KOPT-K1 (cell line): ENCODE results near the gene SQSTM1.

Experiments
- H3K27ac ChIP-seq: fragments of 200-600 bp; sonication (generic); 2 replicates; pipeline ENCODE4 v1.5.1; 2016; ENCODE audit warnings: antibody characterized with exemption, mild to moderate bottlenecking, low read depth, low read length; ENCODE audit not compliant: poor library complexity, severe bottlenecking
- H3K36me3 ChIP-seq: fragments of 200-600 bp; sonication (generic); 2 replicates; pipeline ENCODE4 v1.5.1; 2017; ENCODE audit warnings: antibody characterized with exemption, mild to moderate bottlenecking, low read length, moderate library complexity; ENCODE audit not compliant: insufficient read depth
- H3K9me3 ChIP-seq: fragments of 200-600 bp; sonication (generic); 2 replicates; pipeline ENCODE4 v1.5.1; 2017; ENCODE audit warnings: antibody characterized with exemption, low read length, mild to moderate bottlenecking; ENCODE audit not compliant: insufficient read depth, poor library complexity, severe bottlenecking

SQSTM1 gene

DNA sequence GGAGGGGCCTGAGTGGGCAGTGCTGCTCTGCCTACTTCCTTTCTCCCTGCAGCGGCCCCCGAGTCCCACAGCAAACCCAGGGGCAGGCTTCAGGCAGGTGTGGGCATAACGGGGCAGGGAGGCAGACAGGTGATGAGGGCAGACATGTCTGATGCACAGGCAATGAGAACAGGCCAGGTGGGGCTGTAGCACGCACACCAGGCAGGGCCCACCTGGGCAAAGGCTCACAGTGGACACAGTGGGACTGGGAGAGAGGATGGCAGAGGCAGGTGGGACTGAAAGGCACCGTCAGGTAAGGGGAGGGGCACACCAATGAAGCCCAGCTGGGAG, 21.1 kb upstream of the SQSTM1 start:
- H3K36me3 ChIP-seq = peaks cover 32% of the 10 kb centered on the region; the same call in 1 of the 2 replicates
- H3K9me3 ChIP-seq = no peaks in the 10 kb centered on the region
- H3K27ac ChIP-seq = no peak overlapping the region

DNA sequence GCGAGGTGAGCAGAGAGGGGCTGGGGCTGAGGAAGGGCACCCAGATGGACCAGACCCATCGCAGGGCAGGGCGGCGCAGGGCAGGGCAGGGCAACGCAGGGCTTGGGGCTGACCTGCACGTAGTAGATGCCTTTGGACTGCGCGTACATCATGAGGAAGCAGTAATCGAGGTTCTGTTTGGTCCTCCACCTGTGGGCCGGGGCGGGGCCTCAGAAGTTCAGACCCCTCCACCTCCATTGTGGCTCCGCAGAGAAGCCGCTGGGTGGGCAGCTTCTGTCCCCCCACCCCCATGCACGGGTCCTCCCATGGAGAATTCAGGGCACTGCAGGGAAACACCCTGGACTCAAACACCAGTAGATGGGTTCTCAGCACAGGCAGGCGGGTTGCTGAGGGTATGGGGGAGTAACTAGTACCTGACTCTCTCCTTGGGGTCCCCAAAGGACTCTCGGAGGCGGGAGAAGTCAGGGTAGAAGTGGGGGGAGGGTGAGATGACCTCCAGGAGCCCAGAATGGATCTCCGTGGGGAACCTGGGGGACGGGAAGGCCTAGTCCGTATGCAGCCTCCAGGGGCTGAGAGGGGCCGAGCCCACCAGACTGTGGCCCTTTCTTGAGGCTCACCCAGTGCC, 20.5 kb upstream of the SQSTM1 start:
- Histone ChIP-seq H3K27ac (no peak overlapping the region), H3K9me3 (no peaks in the 10 kb centered on the region), H3K36me3 (peaks cover 32% of the 10 kb centered on the region; the same call in 1 of the 2 replicates)

DNA sequence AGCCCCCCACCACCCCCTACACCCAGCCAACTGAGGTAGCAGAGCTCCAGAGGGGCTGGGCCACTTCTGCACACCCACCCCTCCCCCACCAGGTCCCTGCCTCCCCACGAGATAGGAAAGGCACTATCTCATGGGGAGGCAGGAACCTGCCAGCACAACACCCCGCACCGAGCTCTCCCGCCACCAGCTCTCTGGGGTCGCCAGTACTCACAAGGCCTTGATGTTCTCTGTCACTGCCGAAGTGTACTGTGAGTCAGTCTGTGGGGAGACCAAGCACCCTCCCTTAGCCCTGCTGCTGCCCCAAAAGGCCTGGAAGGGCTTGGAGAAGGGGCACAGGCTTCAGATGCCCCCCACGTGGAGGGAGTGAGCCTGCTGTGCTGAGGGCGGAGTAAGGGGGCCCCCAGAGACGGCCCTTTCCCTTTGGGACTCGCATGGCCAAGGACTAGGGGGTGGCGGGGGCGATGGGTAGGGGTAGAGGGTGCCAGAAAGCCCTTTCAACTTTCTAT, 20.0 kb upstream of the SQSTM1 start:
- peaks cover 32% of the 10 kb centered on the region; the same call in 1 of the 2 replicates for H3K36me3 ChIP-seq
- no peaks in the 10 kb centered on the region for H3K9me3 ChIP-seq
- H3K27ac ChIP-seq = no peak overlapping the region

DNA sequence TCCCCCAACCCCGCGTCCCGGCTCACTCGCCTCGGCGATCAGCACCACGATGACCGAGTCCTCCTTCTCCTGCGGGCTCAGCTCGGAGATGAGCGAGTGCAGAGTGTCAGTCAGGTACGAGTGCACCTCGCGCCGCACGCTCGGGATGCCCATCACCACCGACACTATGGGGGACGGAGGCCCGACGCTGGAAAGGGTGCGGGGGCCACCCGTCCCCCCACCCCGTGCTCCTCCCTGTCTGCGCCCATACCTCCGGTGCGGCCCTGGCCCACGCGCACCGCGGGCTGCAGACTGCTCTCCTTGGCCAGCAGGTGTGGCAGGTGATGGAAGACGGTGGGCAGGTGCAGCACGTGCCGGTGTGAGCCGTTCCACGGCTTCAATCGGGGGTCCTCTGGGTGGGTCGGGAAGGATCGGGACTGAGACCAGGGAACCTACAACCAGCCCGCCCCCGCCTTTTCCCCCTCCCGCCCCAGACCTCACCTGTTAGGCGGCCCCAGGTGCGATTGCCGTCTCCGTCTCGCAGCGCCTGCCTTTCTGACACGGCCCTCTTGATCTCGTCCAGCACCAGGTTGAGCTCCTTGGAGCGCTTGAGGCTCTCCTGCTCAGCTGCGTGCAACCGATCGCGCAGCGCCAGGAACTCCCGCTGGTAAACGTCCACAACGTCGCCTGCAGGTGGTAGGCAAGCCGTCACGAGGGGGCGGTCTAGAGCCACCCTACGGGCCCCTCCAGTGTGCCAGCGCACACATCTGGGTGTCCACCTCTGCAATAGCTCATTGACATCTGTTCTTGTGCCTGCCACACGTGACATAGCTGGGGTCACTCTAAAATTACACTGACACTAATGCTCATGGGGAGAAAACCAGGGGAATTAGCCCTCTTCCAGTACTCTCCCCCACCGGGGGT, 19.1 kb upstream of the SQSTM1 start:
- Histone ChIP-seq H3K9me3 (no peaks in the 10 kb centered on the region), H3K27ac (no peak overlapping the region), H3K36me3 (peaks cover 32% of the 10 kb centered on the region; the same call in 1 of the 2 replicates)

DNA sequence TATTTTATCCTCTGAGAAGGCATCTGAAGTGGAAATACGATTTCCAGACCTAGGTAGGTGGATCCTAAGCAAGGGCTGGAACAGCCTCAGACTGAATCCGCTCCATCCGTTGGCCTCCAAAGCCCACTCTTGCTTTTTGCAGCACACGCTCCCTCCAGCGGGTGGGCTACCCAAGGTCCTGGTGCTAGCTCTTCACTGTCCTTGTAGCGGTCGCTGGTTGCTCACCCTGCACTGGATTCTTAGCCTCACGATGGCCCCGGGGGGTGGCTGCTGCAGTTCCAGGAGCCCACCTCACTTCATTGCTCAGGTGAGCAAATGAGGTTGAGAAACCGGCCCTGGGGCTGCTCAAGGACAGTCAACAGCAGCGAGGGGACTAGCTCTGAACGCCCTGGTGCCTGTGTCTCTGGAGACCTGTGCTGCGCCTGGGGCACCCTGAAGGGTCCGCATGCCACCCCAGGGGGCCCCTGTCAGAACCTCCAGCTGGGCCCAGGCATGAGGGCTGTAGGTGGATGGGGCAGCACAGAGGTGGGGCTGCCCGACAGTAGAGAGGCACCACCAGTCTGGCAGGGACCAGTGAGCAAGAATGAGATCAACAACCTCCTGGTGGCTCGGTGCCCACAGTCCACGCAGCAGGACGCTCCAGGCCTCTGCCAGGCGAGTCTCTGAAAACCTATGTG, 18.4 kb upstream of the SQSTM1 start:
- peaks cover 27% of the 10 kb centered on the region; the same call in 1 of the 2 replicates for H3K36me3 ChIP-seq
- no peaks in the 10 kb centered on the region for H3K9me3 ChIP-seq
- no peak overlapping the region for H3K27ac ChIP-seq

DNA sequence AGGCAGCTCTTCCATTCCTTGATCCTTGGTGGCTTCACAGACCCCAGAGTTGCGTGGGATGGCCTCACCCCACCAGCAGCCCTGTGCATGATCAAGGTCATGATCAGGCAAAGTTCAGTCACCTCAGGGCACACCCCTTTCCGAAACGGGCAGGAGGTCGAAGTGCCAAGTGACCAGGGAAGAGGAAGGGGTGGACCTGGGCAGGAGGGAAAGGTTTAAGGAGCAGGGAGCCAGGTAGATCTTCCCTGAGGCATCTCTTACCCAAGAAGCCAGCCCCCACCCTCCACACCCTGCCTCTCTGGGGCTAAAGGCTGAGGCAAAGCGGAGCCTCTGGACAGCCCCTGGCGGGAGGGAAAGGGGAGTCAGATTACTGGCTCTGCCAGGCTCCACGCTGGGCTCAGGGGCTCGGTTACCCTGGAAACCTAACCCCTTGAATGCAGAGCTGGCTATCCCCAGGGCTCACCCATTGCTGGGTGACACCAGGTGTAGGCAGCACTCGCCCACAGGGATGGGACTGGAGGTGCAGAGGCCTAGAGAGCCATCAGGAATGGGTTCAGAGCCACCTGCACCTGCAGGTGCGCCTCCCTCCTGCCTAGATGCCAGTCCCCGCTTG, 17.6 kb upstream of the SQSTM1 start:
- Histone ChIP-seq H3K27ac (no peak overlapping the region), H3K36me3 (peaks cover 25% of the 10 kb centered on the region; the same call in 1 of the 2 replicates), H3K9me3 (no peaks in the 10 kb centered on the region)

DNA sequence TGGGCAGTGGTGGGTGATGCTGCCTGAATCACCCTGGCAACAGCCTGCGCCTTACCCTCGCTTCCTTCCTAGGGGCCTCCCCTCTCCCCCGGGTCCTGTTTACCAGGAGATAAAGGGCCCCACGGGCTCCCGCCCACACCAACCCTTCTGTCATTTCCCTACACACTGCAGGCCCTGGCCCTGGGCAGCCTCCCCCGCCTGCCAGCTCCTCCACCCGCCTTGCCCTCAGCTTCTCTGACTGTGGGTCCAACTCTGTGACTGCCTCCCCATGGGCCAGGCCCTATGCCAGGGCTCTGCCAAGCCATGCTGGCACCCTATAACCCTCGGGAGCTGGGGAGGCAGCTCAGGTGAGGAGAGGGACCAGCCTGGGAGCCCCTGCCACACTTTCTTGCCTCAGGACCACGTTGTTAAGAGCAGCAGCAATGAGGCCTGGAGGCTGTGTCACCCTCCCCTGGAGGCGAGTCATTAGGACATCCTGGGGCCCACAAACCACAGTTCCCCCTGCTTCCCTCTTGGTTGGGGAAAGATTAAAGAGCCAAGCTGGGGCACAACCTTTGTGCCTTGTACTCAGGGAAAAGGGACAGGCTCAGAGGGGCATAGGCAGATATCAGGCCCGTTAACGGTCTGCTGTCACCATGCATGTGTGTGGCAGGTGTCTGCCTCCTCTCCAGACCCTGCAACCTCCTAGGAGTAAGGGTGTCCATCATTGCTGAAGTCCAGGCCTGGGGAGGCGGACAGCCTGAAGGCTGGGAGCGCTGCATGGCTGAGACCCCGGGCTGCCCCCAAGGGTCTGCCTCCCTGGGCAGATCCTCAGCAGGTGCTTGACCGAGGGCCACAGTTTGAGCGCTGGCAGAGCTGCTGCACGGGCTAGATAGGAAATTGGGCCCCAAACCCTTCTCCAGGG, 16.8 kb upstream of the SQSTM1 start:
- Histone ChIP-seq H3K27ac (peak overlapping the region; percentile 54), H3K9me3 (no peaks in the 10 kb centered on the region), H3K36me3 (peaks cover 18% of the 10 kb centered on the region; the same call in 1 of the 2 replicates)

DNA sequence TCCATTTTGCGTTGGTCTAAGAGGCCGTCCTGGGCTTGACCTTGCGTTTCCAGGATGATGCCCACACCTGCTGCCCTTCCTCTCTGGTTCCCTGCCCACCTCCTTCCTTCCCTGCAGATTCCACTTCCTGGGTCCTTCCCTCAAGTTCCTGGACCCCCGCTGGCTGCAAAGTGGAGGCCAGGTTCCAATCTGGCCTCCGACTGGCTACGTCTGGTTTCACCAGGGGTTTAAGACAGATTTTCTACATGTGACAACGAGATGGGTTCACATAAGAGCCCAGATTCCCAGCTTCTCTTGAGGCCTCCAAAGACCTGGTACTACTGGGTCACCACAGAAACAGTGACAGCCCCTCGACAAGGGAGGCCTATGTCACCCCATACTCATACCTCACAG, 16.2 kb upstream of the SQSTM1 start:
- peak overlapping the region; percentile 54 for H3K27ac ChIP-seq
- peaks cover 11% of the 10 kb centered on the region; the same call in 1 of the 2 replicates for H3K36me3 ChIP-seq
- no peaks in the 10 kb centered on the region for H3K9me3 ChIP-seq

DNA sequence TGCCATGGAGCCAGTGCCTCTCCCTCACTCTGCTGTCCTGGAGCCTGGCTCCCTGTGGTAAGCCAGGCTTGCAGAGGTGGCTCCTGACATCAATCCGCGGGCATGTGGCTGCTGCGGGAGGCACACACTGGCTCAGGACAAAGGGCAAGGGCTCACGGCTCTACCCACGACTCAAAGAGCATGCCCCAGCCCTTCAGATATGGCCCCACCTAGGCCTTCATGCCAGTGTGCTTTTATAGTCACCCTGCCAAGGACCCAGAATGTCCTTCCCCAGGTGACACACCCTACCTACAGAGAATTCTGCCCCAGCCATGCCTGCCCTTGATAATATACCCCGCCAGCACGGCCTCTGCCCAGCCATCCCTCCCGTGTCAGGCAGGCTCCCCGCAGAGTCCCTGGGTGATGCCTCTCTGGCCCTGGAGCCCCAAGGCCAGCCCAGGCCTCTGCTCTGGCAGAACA, 15.6 kb upstream of the SQSTM1 start:
- Histone ChIP-seq H3K27ac (peak overlapping the region; percentile 54), H3K9me3 (no peaks in the 10 kb centered on the region), H3K36me3 (peaks cover 7% of the 10 kb centered on the region; the same call in 1 of the 2 replicates)

DNA sequence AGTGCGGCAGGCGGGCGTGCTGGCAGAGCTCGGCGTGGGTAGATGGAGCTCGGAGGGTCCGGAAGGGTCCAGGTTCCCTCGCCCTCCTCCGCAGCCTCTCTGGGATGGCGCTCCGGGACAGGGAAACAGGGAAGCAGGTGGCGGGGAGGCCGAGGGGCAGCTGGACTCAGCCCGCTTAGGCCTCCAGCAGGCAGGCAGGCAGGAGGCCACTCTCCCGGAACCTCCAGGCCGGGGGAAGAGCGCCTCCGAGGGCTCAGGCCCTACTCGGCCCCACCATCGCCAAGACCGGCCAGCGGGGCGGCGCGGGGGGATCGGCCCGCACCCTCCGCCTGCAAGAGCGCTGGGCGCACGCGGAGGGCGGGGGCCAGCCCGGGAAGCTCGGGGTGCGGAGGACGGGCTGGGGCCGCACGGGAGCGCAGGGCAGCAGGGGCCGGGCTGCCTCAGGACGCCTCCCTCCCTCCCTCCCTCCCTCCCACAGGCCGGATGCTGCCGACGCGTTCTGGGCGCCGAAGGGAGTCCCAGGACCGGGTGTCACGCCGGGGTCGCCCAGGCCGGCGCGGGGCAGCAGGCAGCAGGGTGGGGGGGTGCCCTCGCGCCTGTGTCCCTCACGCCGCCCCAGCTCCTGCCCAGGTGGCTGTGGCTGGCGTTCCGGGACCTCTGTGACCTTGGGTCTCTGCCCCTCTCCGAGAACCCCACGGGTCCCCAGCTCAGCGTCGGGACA, 15.0 kb upstream of the SQSTM1 start:
- H3K36me3 ChIP-seq = peaks cover 2% of the 10 kb centered on the region; the same call in 1 of the 2 replicates
- H3K27ac ChIP-seq = peak overlapping the region; percentile 52
- no peaks in the 10 kb centered on the region for H3K9me3 ChIP-seq

DNA sequence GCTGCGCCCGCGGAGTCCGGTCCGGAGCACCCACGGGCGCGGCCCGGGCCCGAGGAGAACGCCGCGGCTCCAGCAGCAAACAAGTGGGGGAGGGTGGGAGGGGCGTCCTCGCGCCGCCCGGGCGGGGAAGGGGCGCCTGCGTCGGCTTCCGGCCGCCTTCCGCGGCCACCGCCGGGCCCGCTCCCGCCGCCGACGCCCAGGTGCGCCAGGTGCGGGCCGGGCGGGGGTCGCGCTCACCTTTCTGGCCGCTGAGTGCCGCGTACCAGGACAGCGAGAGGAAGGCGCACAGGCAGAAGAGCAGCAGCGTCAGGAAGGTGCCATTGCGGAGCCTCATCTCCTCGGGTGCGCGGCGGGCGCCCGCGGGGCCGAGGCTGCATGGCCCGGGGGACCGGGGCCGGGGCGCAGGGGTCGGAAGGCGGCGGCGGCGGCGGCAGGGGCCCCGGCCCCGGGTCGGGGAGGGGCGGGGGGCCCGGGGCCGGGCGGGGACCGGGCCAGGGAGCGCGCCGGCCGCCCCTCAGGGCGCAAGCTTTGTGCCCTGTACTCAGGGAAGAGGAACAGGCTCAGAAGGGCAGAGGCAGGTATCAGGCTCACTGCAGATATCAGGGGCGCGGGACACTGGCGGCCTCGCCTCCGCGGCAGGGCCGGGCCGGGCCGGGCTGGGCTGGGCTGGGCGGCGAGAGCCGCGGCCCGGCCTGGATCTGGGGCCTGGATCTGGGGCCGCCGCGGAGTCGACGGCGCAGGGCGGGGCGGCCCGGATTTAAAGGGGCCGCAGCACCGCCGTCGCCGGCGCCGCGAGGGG, 14.3 kb upstream of the SQSTM1 start, which contains the start of gene MGAT4B:
Gene MGAT4B, minus strand, starts transcription at position 617 of the 799 bp plus-strand sequence. Its CDS starts 283 bp downstream, at position 334.
- no peaks in the 10 kb centered on the region for H3K9me3 ChIP-seq
- H3K36me3 ChIP-seq = no peaks in the 10 kb centered on the region
- peak within 1 kb of the TSS; percentile 52 for H3K27ac ChIP-seq

DNA sequence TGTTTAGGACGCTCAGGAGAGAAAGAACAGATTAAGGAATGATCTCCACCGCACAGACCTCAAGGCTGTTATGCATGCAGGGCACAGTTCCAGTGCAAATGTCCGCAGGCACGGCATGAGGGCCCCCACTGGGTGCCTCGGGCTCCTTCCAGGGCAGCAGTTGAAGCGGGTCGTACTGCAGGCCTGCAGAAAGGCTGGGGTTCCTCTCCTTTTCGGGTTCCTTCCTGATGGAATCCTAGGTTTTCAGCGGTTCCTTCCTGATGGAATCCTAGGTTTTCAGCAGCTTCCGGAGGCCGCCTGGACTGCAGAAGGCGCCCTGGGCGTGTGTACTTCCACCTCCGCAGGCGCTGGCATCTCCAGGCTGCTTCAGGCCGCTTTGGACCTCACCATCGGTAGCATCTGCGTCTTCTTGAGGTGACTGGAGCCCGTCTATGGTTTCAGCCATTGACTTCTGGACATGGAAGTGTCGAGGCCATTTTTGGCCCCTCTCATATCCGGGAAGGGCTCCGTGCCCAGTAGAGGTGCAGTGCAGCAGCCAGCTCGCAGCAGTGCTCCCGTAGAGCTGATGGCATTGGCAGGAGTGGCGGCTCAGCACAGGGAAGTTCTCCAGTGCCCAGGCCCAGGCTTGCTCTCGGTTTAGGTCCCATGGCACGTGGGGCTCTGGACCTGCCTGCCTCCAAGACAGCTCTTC, 8.4 kb upstream of the SQSTM1 start:
- peaks cover 5% of the 10 kb centered on the region; the same call in 1 of the 2 replicates for H3K36me3 ChIP-seq
- H3K27ac ChIP-seq = no peak overlapping the region
- no peaks in the 10 kb centered on the region for H3K9me3 ChIP-seq
